Activated CD8-positive, alpha-beta T cell treated with anti-CD3 and anti-CD28 coated beads for 36 hours (primary cell): Measurements from ENCODE around the gene FAF2. TPM values are rescaled to one million over a fixed set of nuclear protein-coding genes. Genes with fewer than 3 reads are reported as not detected.

ENCODE experiments used
- ATAC-seq: fragments of 200-7000 bp; cut with Tn5 transposase; one replicate; pipeline ENCODE4 v1.10.0; 2021; ENCODE audit warnings: mild to moderate bottlenecking, moderate library complexity
- CTCF ChIA-PET: fragments of 350-600 bp; sonication (Branson Sonifier 250); formaldehyde crosslinking; loops from one replicate; lab custom pipeline; 2021; ENCODE audit warnings: antibody characterized with exemption; lab: Charles Lee
- POLR2A ChIA-PET: fragments of 350-600 bp; sonication (Branson Sonifier 250); formaldehyde crosslinking; loops from one replicate; lab custom pipeline; 2021; ENCODE audit warnings: antibody characterized with exemption; lab: Charles Lee
- DNase-seq: peaks from one replicate; pipeline ENCODE4 v3.0.0-alpha.2; 2020
- H3K27ac Mint-ChIP-seq: one replicate; pipeline ENCODE4 v1.8.0; 2021; ENCODE audit warnings: mild to moderate bottlenecking, mixed read lengths
- H3K27me3 Mint-ChIP-seq: one replicate; pipeline ENCODE4 v1.8.0; 2021; ENCODE audit warnings: mixed read lengths
- H3K36me3 Mint-ChIP-seq: one replicate; pipeline ENCODE4 v1.8.0; 2021; ENCODE audit warnings: low read depth, mixed read lengths
- H3K4me1 Mint-ChIP-seq: one replicate; pipeline ENCODE4 v1.8.0; 2021; ENCODE audit warnings: low read depth, mixed read lengths
- H3K4me3 Mint-ChIP-seq: one replicate; pipeline ENCODE4 v1.8.0; 2021; ENCODE audit warnings: mild to moderate bottlenecking, moderate library complexity, mixed read lengths
- H3K9me3 Mint-ChIP-seq: one replicate; pipeline ENCODE4 v1.8.0; 2021; ENCODE audit warnings: mixed read lengths
- CTCF ChIP-seq: fragments of 200-600 bp; IDR thresholded peaks from one replicate; pipeline ENCODE4 v1.8.0; 2022; ENCODE audit warnings: antibody characterized with exemption, mild to moderate bottlenecking
- intact Hi-C: fragments of 100-400 bp; cut with micrococcal nuclease; formaldehyde crosslinking; loops from one replicate; pipeline ENCODE4 v1.10.0; 2022
- total RNA-seq, 2 experiments: library from RNA; stranded (reverse); gene quantifications; one replicate each; pipeline ENCODE4 v1.2.3, GENCODE V29; 2021

The FAF2 gene
- total RNA-seq, 2 experiments from 2014 or later, result 32.6 to 33.0 TPM

- CTCF ChIA-PET, result interaction anchor here (0.6 to 1.2 kb wide), 2 partner anchors 46 to 52 kb away, joined by 3 read pairs; no protein-coding TSS in a partner anchor
- intact Hi-C loops, result no loop called here
- no peak for TF ChIP-seq CTCF
- H3K4me1 Mint-ChIP-seq, result peaks cover 36% of the 10 kb centered on the region
- DNase-seq (no peak), ATAC-seq (peak; percentile 15)
- no peak overlapping the region for H3K4me3 Mint-ChIP-seq
- H3K27ac Mint-ChIP-seq, result peak overlapping the region; percentile 72
- peaks cover 28% of the 10 kb centered on the region for H3K36me3 Mint-ChIP-seq
- H3K27me3 Mint-ChIP-seq, result no peaks in the 10 kb centered on the region
- POLR2A ChIA-PET, result interaction anchor here (0.6 to 3.5 kb wide), 3 partner anchors 10 to 16 kb away, joined by 3 to 16 read pairs (median 5); partner anchors contain the start of gene RNF44
- H3K9me3 Mint-ChIP-seq, result no peaks in the 10 kb centered on the region
Measured at GRCh38 chr5:176527246-176528222, 79.3 kb downstream of the FAF2 start.

GRCh38 chr5:176528301-176528700 lies 80.1 kb downstream of the FAF2 start:
- Mint-ChIP-seq H3K36me3 (peaks cover 28% of the 10 kb centered on the region), H3K27ac (peak overlapping the region; percentile 72), H3K27me3 (no peaks in the 10 kb centered on the region), H3K4me3 (no peak overlapping the region), H3K9me3 (no peaks in the 10 kb centered on the region), H3K4me1 (peaks cover 41% of the 10 kb centered on the region)
- DNase-seq (no peak), ATAC-seq (no peak)
- POLR2A ChIA-PET, result interaction anchor here (1.0 to 3.5 kb wide), 2 partner anchors 9 to 15 kb away, joined by 3 to 16 read pairs; partner anchors contain the start of gene RNF44
- CTCF ChIA-PET, result interaction anchor here (1.2 kb wide), 1 partner anchor 45 kb away, joined by 3 read pairs; no protein-coding TSS in a partner anchor
- no peak for TF ChIP-seq CTCF
- intact Hi-C loops, result no loop called here

- Mint-ChIP-seq H3K4me3 (no peak overlapping the region), H3K27ac (peak overlapping the region; percentile 72), H3K4me1 (peaks cover 42% of the 10 kb centered on the region), H3K27me3 (no peaks in the 10 kb centered on the region), H3K9me3 (no peaks in the 10 kb centered on the region), H3K36me3 (peaks cover 32% of the 10 kb centered on the region)
- ChIA-PET CTCF (no interaction called here), POLR2A (interaction anchor here (0.6 to 3.5 kb wide), 3 partner anchors 9 to 78 kb away, joined by 3 to 16 read pairs (median 3); partner anchors contain the start of gene RNF44)
- TF ChIP-seq CTCF, result no peak
- intact Hi-C loops, result no loop called here
- DNase-seq (no peak), ATAC-seq (no peak)
Measured at GRCh38 chr5:176528761-176529115, 80.6 kb downstream of the FAF2 start.

GRCh38 chr5:176529116-176529740 lies 81.0 kb downstream of the FAF2 start:
- peak overlapping the region; percentile 85 for H3K27ac Mint-ChIP-seq
- ChIA-PET CTCF (interaction anchor here (0.6 to 3.0 kb wide), 4 partner anchors 81 to 131 kb away, joined by 3 to 12 read pairs (median 5); partner anchors contain the start of genes CLTB, FAF2 and TSPAN17), POLR2A (interaction anchor here (0.6 to 3.5 kb wide), 4 partner anchors 8 to 167 kb away, joined by 3 to 16 read pairs (median 4); partner anchors contain the start of genes KIAA1191 and RNF44)
- H3K27me3 Mint-ChIP-seq, result no peaks in the 10 kb centered on the region
- intact Hi-C loops, result no loop called here
- DNase-seq (no peak), ATAC-seq (no peak)
- peaks cover 47% of the 10 kb centered on the region for H3K4me1 Mint-ChIP-seq
- no peak for TF ChIP-seq CTCF
- peak overlapping the region; percentile 49 for H3K4me3 Mint-ChIP-seq
- no peaks in the 10 kb centered on the region for H3K9me3 Mint-ChIP-seq
- peaks cover 37% of the 10 kb centered on the region for H3K36me3 Mint-ChIP-seq
